ENCODE data around the gene KLHL24. TPM values are rescaled to one million over a fixed set of nuclear protein-coding genes. Genes with fewer than 3 reads are reported as not detected.

Gene KLHL24
- total RNA-seq, 1 donor from 2014 or later = 53.5 TPM

DNA sequence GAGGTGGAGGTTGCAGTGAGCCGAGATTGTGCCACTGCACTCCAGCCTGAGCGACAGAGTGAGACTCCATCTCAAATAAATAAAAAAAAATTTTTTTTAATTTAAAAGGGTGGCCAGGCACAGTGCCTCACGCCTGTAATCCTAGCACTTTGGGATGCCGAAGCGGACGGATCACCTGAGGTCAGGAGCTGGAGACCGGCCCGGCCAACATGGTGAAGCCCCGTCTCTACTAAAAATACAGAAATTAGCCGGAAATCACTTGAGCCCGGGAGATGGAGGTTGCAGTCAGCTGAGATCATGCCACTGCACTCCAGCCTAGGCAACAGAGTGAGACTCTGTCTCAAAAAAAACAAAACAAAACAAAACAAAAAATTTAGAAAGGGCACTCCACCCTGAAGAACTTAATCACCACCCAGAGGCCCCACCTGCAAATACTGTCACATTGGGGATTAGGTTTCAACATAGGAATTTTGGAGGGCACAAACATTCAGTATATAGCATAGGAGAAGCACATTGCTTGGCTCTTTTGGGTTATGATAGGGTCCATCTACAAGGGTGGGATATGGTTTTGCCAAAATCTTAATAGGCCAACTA is 55.1 kb downstream of the KLHL24 start:
- intact Hi-C loops (cut with DNase I) = no loop called here
- Histone ChIP-seq H3K4me3 (no peak overlapping the region), H3K36me3 (no peaks in the 10 kb centered on the region), H3K27ac (no peak overlapping the region), H3K27me3 (no peaks in the 10 kb centered on the region), H3K9me3 (no peaks in the 10 kb centered on the region), H3K4me1 (no peaks in the 10 kb centered on the region)
- DNase-seq (ENCODE audit: extremely low spot score in 2 of 2) = no peak
- TF ChIP-seq, protein P1, sequence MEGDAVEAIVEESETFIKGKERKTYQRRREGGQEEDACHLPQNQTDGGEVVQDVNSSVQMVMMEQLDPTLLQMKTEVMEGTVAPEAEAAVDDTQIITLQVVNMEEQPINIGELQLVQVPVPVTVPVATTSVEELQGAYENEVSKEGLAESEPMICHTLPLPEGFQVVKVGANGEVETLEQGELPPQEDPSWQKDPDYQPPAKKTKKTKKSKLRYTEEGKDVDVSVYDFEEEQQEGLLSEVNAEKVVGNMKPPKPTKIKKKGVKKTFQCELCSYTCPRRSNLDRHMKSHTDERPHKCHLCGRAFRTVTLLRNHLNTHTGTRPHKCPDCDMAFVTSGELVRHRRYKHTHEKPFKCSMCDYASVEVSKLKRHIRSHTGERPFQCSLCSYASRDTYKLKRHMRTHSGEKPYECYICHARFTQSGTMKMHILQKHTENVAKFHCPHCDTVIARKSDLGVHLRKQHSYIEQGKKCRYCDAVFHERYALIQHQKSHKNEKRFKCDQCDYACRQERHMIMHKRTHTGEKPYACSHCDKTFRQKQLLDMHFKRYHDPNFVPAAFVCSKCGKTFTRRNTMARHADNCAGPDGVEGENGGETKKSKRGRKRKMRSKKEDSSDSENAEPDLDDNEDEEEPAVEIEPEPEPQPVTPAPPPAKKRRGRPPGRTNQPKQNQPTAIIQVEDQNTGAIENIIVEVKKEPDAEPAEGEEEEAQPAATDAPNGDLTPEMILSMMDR (IDR thresholded peaks at IDR 0.05) = no peak
- TF ChIP-seq POLR2AphosphoS5 (IDR thresholded peaks at IDR 0.05; ENCODE audit: insufficient read depth in 1 of 2, low read depth in 1 of 2) (no peak), POLR2A (IDR thresholded peaks at IDR 0.05) (no peak)

DNA sequence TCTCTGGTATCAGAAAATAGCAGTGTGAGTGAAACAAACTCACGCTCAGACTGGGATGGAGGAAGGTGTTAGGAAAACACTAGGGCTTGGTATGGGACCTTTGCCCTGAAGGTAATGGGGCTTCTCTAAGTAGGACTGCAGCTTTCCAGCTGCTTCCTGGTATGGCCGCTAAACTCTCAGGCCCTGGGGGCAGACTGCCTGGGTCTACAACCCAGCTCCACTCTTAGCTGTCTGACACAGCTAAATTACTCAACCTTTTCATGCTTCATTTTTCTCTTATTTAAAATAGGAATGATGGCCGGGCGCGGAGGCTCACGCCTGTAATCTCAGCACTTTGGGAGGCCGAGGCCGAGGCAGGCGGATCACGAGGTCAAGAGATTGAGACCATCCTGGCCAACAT is 57.0 kb downstream of the KLHL24 start:
- no peaks in the 10 kb centered on the region for H3K27me3 ChIP-seq
- H3K9me3 ChIP-seq = no peaks in the 10 kb centered on the region
- no peak overlapping the region for H3K27ac ChIP-seq
- intact Hi-C loops (cut with DNase I) = no loop called here
- TF ChIP-seq POLR2A (IDR thresholded peaks at IDR 0.05) (no peak), POLR2AphosphoS5 (IDR thresholded peaks at IDR 0.05; ENCODE audit: insufficient read depth in 1 of 2, low read depth in 1 of 2) (no peak)
- TF ChIP-seq, protein P1 (IDR thresholded peaks at IDR 0.05) = no peak
- H3K4me3 ChIP-seq = no peak overlapping the region
- H3K36me3 ChIP-seq = no peaks in the 10 kb centered on the region
- DNase-seq (ENCODE audit: extremely low spot score in 2 of 2) = no peak
- H3K4me1 ChIP-seq = no peaks in the 10 kb centered on the region

DNA sequence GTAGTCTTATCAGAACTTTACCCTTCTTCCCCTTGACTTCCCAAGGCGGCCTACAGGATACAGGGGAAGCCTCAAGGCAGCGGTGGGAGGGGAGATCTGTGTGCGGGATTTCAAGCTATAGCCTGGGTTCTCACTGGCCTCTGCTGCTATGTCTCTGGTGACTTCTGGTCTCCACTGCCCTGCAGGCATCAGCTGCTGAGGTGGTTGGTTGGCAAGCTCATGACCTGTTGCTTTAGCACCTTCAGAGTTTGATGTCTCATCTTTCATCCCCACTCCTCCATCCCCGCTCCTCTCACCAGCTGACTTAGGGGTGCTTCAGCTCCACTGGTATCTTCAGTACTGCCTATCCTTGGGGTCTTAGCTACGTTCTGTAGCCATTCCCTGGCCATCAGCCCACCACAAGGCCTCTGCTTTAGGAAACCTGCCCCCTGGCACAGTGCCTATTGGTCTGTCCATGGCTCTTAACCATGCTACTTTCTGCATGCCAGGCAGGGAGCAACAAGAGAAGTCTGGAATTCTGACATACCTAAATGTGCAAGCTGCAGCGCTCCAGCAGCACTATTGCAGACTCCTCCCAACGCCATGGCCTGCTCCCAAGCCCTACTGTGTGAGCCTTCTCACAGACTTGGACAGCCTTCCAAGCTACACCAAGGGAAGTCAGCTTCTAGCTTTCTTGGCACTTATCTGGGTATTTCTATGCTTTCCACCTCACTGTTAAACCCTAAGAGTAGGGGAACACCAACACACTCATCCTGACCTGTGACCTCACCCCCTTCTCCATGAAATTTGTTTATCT is 60.3 kb downstream of the KLHL24 start:
- Histone ChIP-seq H3K4me3 (no peak overlapping the region), H3K27ac (no peak overlapping the region), H3K4me1 (peaks cover 21% of the 10 kb centered on the region), H3K9me3 (no peaks in the 10 kb centered on the region), H3K36me3 (no peaks in the 10 kb centered on the region), H3K27me3 (no peaks in the 10 kb centered on the region)
- TF ChIP-seq POLR2A (IDR thresholded peaks at IDR 0.05) (no peak), POLR2AphosphoS5 (IDR thresholded peaks at IDR 0.05; ENCODE audit: insufficient read depth in 1 of 2, low read depth in 1 of 2) (no peak)
- TF ChIP-seq, protein P1 (IDR thresholded peaks at IDR 0.05) = no peak
- intact Hi-C loops (cut with DNase I) = no loop called here
- no peak for DNase-seq (ENCODE audit: extremely low spot score in 2 of 2)

DNA sequence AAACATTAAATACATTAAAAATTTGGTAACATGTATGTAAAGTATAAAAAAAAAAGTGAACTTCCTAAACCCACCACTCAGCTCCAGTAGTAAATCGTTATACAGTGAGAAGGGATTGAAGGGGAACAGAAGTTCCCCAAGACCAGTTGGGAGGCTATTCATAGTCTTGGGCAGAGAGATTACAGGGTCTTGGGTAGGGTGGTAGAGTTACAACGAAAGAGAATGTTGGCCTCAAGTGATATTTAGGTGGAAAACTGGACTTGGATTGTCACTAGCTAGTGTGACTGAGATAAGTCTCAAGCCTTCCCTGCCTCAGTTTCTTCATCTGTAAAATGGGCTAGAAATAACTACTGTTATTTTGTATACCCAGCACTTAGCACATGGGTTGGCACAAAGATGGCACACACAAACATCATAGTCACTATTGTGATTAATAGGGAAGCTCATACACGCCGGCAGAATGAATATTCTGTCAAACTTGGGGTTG is 61.7 kb downstream of the KLHL24 start:
- intact Hi-C loops (cut with DNase I) = no loop called here
- DNase-seq (ENCODE audit: extremely low spot score in 2 of 2) = no peak
- Histone ChIP-seq H3K4me3 (peak overlapping the region; percentile 64 to 98), H3K27ac (peak overlapping the region; percentile 97), H3K36me3 (no peaks in the 10 kb centered on the region), H3K9me3 (no peaks in the 10 kb centered on the region), H3K4me1 (peaks cover 30% of the 10 kb centered on the region), H3K27me3 (no peaks in the 10 kb centered on the region)
- TF ChIP-seq POLR2A (IDR thresholded peaks at IDR 0.05) = no peak
- TF ChIP-seq, protein P1 (IDR thresholded peaks at IDR 0.05) = peak in 1 of 3 experiments; percentile 14
